Measurements from ENCODE around the gene SDHAF3.
A peak's percentile ranks its signal among the peaks of the same experiment; 100 is the strongest.
"Not testable (repeated sequence)": the region's sequence is repeated elsewhere in the genome, so short reads cannot be mapped to it uniquely, and the experiment has no call there.

SDHAF3 gene

GRCh38 chr7:97123115-97123514 is 5.6 kb downstream of the SDHAF3 start:
- DNase-seq (ENCODE audit: low read depth) = not testable (repeated sequence)

GRCh38 chr7:97126483-97127171 is 9.1 kb downstream of the SDHAF3 start:
- DNase-seq (ENCODE audit: low read depth) = no peak

- DNase-seq (ENCODE audit: low read depth) = no peak
Measured at GRCh38 chr7:97128736-97129135, 11.2 kb downstream of the SDHAF3 start.

GRCh38 chr7:97130417-97131139 is 13.1 kb downstream of the SDHAF3 start:
- DNase-seq (ENCODE audit: low read depth) = no peak

GRCh38 chr7:97133159-97133558 is 15.7 kb downstream of the SDHAF3 start:
- DNase-seq (ENCODE audit: low read depth) = no peak

GRCh38 chr7:97138830-97139229 is 21.3 kb downstream of the SDHAF3 start:
- no peak for DNase-seq (ENCODE audit: low read depth)

GRCh38 chr7:97145068-97145467 is 27.6 kb downstream of the SDHAF3 start:
- DNase-seq (ENCODE audit: low read depth) = no peak

GRCh38 chr7:97149843-97150242 is 32.3 kb downstream of the SDHAF3 start:
- DNase-seq (ENCODE audit: low read depth) = no peak

GRCh38 chr7:97155897-97156418 is 38.5 kb downstream of the SDHAF3 start:
- DNase-seq (ENCODE audit: low read depth) = no peak

GRCh38 chr7:97159984-97160383 is 42.5 kb downstream of the SDHAF3 start:
- DNase-seq (ENCODE audit: low read depth) = not testable (repeated sequence)

GRCh38 chr7:97161609-97162008 is 44.1 kb downstream of the SDHAF3 start:
- not testable (repeated sequence) for DNase-seq (ENCODE audit: low read depth)

GRCh38 chr7:97166308-97166707 is 48.8 kb downstream of the SDHAF3 start:
- DNase-seq (ENCODE audit: low read depth) = no peak

- no peak for DNase-seq (ENCODE audit: low read depth)
Measured at GRCh38 chr7:97167176-97167575, 49.7 kb downstream of the SDHAF3 start.

- DNase-seq (ENCODE audit: low read depth) = no peak
Measured at GRCh38 chr7:97167749-97168148, 50.3 kb downstream of the SDHAF3 start.

GRCh38 chr7:97174303-97174702 is 56.8 kb downstream of the SDHAF3 start:
- no peak for DNase-seq (ENCODE audit: low read depth)

GRCh38 chr7:97179454-97180104 is 62.1 kb downstream of the SDHAF3 start:
- DNase-seq (ENCODE audit: low read depth) = peak; percentile 7

- no peak for DNase-seq (ENCODE audit: low read depth)
Measured at GRCh38 chr7:97187067-97187466, 69.6 kb downstream of the SDHAF3 start.

GRCh38 chr7:97196174-97196573 is 78.7 kb downstream of the SDHAF3 start:
- not testable (repeated sequence) for DNase-seq (ENCODE audit: low read depth)

- DNase-seq (ENCODE audit: low read depth) = no peak
Measured at GRCh38 chr7:97198596-97198995, 81.1 kb downstream of the SDHAF3 start.

- no peak for DNase-seq (ENCODE audit: low read depth)
Measured at GRCh38 chr7:97200018-97200417, 82.5 kb downstream of the SDHAF3 start.

GRCh38 chr7:97203957-97204356 is 86.5 kb downstream of the SDHAF3 start:
- no peak for DNase-seq (ENCODE audit: low read depth)

- DNase-seq (ENCODE audit: low read depth) = no peak
Measured at GRCh38 chr7:97204821-97205220, 87.3 kb downstream of the SDHAF3 start.

GRCh38 chr7:97215556-97215955 is 98.1 kb downstream of the SDHAF3 start:
- no peak for DNase-seq (ENCODE audit: low read depth)

All from activated T-cell treated with anti-CD3 and anti-CD28 coated beads for 48 hours (primary cell).